ENCODE results near the gene NNAT.
"Not testable (repeated sequence)": the region's sequence is repeated elsewhere in the genome, so short reads cannot be mapped to it uniquely, and the experiment has no call there.

DNA sequence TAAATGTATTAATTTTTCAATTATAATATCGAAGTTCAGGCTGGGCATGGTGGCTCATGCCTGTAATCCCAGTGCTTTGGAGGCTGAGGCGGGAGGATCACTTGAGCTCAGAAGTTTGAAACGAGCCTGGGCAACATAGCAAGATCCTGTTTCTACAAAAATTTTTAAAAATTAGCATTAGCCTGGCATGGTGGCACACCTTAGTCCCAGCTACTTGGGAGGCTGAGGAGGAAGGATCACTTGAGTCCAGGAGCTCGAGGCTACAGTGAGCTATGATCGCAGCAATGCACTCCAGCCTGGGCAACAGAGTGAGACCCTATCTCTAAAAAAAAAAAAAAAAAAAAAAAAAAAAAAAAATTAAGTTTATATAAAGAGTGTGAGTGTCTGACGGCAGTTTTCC lies 48.6 kb upstream of the NNAT start:
- TF ChIP-seq, protein P1, sequence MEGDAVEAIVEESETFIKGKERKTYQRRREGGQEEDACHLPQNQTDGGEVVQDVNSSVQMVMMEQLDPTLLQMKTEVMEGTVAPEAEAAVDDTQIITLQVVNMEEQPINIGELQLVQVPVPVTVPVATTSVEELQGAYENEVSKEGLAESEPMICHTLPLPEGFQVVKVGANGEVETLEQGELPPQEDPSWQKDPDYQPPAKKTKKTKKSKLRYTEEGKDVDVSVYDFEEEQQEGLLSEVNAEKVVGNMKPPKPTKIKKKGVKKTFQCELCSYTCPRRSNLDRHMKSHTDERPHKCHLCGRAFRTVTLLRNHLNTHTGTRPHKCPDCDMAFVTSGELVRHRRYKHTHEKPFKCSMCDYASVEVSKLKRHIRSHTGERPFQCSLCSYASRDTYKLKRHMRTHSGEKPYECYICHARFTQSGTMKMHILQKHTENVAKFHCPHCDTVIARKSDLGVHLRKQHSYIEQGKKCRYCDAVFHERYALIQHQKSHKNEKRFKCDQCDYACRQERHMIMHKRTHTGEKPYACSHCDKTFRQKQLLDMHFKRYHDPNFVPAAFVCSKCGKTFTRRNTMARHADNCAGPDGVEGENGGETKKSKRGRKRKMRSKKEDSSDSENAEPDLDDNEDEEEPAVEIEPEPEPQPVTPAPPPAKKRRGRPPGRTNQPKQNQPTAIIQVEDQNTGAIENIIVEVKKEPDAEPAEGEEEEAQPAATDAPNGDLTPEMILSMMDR (IDR thresholded peaks at IDR 0.05), result not testable (repeated sequence)
- not testable (repeated sequence) for TF ChIP-seq POLR2A (IDR thresholded peaks at IDR 0.05)

Measured in uterus (tissue), 2 donors.